T-helper 2 cell treated with Interferon-gamma antibody and Interleukin-4, amounts not matched to agents 5 μg/mL and 100 μg/mL, for 36 hours (primary cell): ENCODE data around the gene ANXA1.

Source experiments
- DNase-seq: peaks from one replicate; pipeline ENCODE4 v3.0.0; 2021; ENCODE audit warnings: low spot score
- H3K27ac Mint-ChIP-seq: one replicate; pipeline ENCODE4 v1.8.0; 2021; ENCODE audit warnings: mild to moderate bottlenecking, mixed read lengths
- H3K27me3 Mint-ChIP-seq: one replicate; pipeline ENCODE4 v1.8.0; 2021; ENCODE audit warnings: low read depth, mixed read lengths
- H3K36me3 Mint-ChIP-seq: one replicate; pipeline ENCODE4 v1.8.0; 2021; ENCODE audit warnings: low read depth, mixed read lengths
- H3K4me1 Mint-ChIP-seq: one replicate; pipeline ENCODE4 v1.8.0; 2021; ENCODE audit warnings: low read depth, mixed read lengths
- H3K4me3 Mint-ChIP-seq: one replicate; pipeline ENCODE4 v1.8.0; 2022; ENCODE audit warnings: mild to moderate bottlenecking, moderate library complexity, mixed read lengths
- H3K9me3 Mint-ChIP-seq: one replicate; pipeline ENCODE4 v1.8.0; 2021; ENCODE audit warnings: mixed read lengths

Gene ANXA1

GRCh38 chr9:73152543-73152844, 829 bp downstream of the ANXA1 start:
- Mint-ChIP-seq H3K36me3 (peaks cover 22% of the 10 kb centered on the region), H3K4me3 (peak overlapping the region; percentile 95), H3K27ac (peak overlapping the region; percentile 90), H3K27me3 (no peaks in the 10 kb centered on the region), H3K4me1 (peaks cover 70% of the 10 kb centered on the region), H3K9me3 (no peaks in the 10 kb centered on the region)
- no peak for DNase-seq

- no peaks in the 10 kb centered on the region for H3K9me3 Mint-ChIP-seq
- H3K27me3 Mint-ChIP-seq: no peaks in the 10 kb centered on the region
- DNase-seq: no peak
- peaks cover 74% of the 10 kb centered on the region for H3K4me1 Mint-ChIP-seq
- H3K27ac Mint-ChIP-seq: peak overlapping the region; percentile 90
- H3K36me3 Mint-ChIP-seq: peaks cover 27% of the 10 kb centered on the region
- H3K4me3 Mint-ChIP-seq: peak overlapping the region; percentile 95
These were observed 1.3 kb downstream of the ANXA1 start for GRCh38 chr9:73152953-73153352.

DNA sequence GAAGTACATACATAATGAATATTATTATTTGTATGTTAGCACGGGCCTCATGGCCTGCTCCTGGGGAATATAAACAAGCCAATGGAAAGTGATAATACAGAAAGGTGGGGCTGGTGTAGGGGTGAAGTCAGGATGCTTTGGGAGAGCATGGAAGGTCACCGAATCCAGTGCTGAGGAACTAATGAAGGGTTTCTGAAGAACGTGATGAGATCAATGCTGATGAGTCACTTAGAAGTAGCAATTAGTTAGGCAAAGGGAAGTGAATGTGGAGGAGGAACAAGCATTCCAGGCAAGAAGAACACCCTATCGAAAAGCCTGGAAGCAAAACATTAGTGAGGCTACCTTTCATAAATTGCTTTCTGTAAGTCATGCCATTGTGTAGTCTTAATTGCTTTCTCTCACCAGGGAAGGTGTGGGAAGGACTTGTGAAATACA, 2.1 kb downstream of the ANXA1 start:
- Mint-ChIP-seq H3K27me3 (no peaks in the 10 kb centered on the region), H3K36me3 (peaks cover 34% of the 10 kb centered on the region), H3K27ac (peak overlapping the region; percentile 90), H3K4me3 (peak overlapping the region; percentile 95), H3K9me3 (no peaks in the 10 kb centered on the region), H3K4me1 (peaks cover 70% of the 10 kb centered on the region)
- DNase-seq: no peak

DNA sequence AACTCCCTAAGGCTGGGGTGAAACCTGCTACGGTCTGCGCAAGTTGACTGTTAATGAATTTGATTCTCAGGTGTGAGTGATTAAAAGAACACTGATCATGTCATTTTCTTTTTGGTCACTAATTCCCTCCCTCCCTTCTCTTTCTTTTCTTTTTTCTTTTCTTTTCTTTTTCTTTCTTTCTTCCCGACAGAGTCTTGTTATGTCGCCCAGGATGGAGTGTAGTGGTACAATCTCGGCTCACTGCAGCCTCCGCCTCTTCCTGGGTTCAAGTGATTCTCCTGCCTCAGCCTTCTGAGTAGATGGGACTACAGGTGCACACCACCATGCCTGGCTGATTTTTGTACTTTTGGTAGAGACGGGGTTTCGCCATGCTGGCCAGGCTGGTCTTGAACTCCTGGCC, 2.6 kb downstream of the ANXA1 start:
- no peak for DNase-seq
- Mint-ChIP-seq H3K4me1 (peaks cover 68% of the 10 kb centered on the region), H3K27me3 (no peaks in the 10 kb centered on the region), H3K27ac (peak overlapping the region; percentile 90), H3K4me3 (peak overlapping the region; percentile 95), H3K9me3 (no peaks in the 10 kb centered on the region), H3K36me3 (peaks cover 39% of the 10 kb centered on the region)

GRCh38 chr9:73154722-73155121, 3.1 kb downstream of the ANXA1 start:
- no peak for DNase-seq
- H3K27ac Mint-ChIP-seq: peak overlapping the region; percentile 90
- peaks cover 65% of the 10 kb centered on the region for H3K4me1 Mint-ChIP-seq
- peak overlapping the region; percentile 95 for H3K4me3 Mint-ChIP-seq
- no peaks in the 10 kb centered on the region for H3K27me3 Mint-ChIP-seq
- no peaks in the 10 kb centered on the region for H3K9me3 Mint-ChIP-seq
- peaks cover 41% of the 10 kb centered on the region for H3K36me3 Mint-ChIP-seq

DNA sequence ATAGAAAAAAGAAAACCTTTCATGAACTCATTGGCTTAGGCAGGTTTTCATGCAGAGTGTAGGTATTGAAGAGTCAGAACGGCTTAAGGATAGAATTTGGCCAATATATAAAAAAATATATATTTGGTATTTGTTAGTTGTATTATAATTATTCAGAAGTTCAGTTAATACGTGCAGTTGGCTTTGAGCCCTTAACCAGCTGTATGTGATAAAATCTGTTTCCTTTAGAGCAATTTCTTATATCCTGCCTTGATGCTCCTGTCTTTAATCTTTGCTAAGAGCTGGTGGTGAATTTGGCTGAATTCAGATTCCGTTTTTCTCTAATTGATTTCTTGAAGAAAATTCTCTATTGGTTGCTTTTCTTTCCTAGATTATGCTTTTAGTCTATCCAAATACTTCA, 3.7 kb downstream of the ANXA1 start:
- Mint-ChIP-seq H3K27me3 (no peaks in the 10 kb centered on the region), H3K36me3 (peaks cover 48% of the 10 kb centered on the region), H3K9me3 (no peaks in the 10 kb centered on the region), H3K27ac (peak overlapping the region; percentile 90), H3K4me3 (peak overlapping the region; percentile 95), H3K4me1 (peaks cover 62% of the 10 kb centered on the region)
- no peak for DNase-seq

DNA sequence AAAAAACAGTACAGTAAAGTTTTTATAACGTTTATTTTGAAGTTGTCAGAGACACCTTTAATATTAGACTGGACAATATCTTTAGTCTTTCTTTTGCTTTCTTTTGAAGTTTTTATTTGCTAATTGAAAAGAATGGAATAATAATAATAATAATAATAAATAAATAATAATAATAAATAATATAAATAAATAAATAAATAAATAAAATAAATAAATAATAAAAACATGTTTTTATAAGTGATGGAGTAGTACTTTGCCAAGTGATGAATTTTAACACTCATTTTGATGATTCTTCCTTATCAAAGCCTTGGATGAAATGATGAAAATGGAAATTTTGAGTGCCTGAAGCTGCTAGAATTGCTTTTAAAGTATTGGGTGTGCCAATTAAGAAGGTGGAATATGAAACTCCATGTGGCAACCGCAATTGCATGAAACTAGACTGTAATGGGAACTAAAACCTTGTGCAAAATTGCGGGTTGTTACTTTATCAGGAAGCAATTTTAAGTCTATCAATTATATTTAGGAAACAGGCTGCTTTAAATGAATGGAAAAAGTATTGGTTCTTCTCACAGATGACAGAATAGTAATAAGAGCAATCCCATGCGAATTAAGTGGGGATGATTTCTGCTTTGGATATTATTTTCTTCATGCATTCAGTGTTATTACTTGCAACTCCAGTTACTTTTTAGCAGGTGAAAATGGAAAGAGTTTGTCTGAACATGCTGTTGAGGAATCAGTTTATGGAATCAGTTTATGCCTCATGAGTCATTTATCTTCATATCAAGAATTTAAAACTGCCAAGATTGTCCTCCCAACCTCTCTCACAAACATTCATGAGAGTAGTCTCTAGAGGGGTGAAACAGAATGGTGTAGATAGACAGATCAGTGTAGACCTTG, 4.6 kb downstream of the ANXA1 start:
- Mint-ChIP-seq H3K4me1 (peaks cover 59% of the 10 kb centered on the region), H3K27ac (peak overlapping the region; percentile 83), H3K36me3 (peaks cover 54% of the 10 kb centered on the region), H3K9me3 (no peaks in the 10 kb centered on the region), H3K4me3 (peak overlapping the region; percentile 79), H3K27me3 (no peaks in the 10 kb centered on the region)
- DNase-seq: no peak

- Mint-ChIP-seq H3K27me3 (no peaks in the 10 kb centered on the region), H3K4me1 (peaks cover 54% of the 10 kb centered on the region), H3K9me3 (no peaks in the 10 kb centered on the region), H3K27ac (peak overlapping the region; percentile 72), H3K36me3 (peaks cover 59% of the 10 kb centered on the region), H3K4me3 (peak overlapping the region; percentile 77)
- no peak for DNase-seq
These were observed 5.2 kb downstream of the ANXA1 start for GRCh38 chr9:73156865-73157187.

DNA sequence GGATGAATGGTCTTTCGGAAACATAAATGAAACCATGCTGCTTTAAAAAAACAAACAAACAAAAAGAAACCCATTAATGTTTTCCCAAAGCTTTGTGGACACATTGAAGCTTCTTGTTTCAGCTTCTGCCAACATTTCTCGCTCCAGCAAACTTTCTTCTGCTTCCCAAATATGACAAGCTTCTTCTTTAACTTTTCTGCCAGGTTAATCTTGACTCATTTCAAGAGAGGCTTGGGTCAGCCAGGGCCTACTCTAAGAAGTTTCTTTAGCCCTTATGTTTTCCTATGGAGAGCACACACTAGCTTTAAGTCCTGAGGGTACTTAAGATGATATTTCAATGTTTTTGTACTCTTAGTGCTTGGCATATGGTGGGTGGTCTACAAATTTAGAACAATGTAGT, 6.1 kb downstream of the ANXA1 start:
- Mint-ChIP-seq H3K4me1 (peaks cover 53% of the 10 kb centered on the region), H3K36me3 (peaks cover 64% of the 10 kb centered on the region), H3K4me3 (peak overlapping the region; percentile 57)

GRCh38 chr9:73158723-73159122, 7.1 kb downstream of the ANXA1 start:
- Mint-ChIP-seq H3K4me3 (no peak overlapping the region), H3K4me1 (peaks cover 51% of the 10 kb centered on the region), H3K27me3 (no peaks in the 10 kb centered on the region), H3K9me3 (no peaks in the 10 kb centered on the region), H3K27ac (no peak overlapping the region), H3K36me3 (peaks cover 70% of the 10 kb centered on the region)
- no peak for DNase-seq

More for the DNA sequence above, 6.1 kb downstream of the ANXA1 start:
- Mint-ChIP-seq H3K27me3 (no peaks in the 10 kb centered on the region), H3K27ac (peak overlapping the region; percentile 42), H3K9me3 (no peaks in the 10 kb centered on the region)
- DNase-seq: no peak

- no peaks in the 10 kb centered on the region for H3K27me3 Mint-ChIP-seq
- no peaks in the 10 kb centered on the region for H3K9me3 Mint-ChIP-seq
- H3K36me3 Mint-ChIP-seq: peaks cover 75% of the 10 kb centered on the region
- DNase-seq: no peak
- peaks cover 33% of the 10 kb centered on the region for H3K4me1 Mint-ChIP-seq
- no peak overlapping the region for H3K27ac Mint-ChIP-seq
- no peak overlapping the region for H3K4me3 Mint-ChIP-seq
These were observed 9.2 kb downstream of the ANXA1 start for GRCh38 chr9:73160868-73161267.

DNA sequence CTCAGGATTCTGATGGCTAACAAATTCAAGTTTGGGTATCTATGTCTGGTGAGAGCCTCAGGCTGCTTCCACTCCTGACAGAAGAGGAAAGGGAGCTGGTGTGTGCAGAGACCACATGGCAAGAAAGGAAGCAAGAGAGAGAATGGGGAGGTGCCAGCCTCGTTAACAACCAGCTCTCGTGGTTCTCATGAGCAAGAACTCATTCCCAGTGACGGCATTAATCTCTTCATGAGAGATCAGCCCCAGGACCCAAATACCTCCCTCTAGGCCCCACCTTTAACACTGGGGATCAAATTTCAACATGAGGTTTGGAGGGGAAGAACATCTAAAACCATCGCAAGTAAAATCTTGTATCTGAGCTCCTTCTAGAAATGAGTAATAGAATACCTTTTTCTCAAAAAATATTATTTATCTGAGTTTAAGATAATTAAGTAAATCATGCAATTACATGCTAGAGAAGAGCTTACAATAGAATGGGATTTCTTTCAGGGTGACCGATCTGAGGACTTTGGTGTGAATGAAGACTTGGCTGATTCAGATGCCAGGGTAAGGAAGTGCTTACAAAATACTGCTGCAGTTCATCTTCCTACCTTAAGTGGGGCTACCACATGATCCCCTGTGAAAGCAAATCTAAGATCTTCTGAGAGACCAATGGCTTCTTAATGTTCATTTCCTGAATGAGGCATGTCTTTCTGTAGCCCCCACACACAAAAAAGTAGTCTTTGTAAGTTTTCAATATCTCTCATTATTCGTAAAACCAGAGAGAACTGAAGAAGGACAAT, 11.5 kb downstream of the ANXA1 start:
- Mint-ChIP-seq H3K27ac (peak overlapping the region; percentile 57), H3K9me3 (no peaks in the 10 kb centered on the region), H3K36me3 (peaks cover 83% of the 10 kb centered on the region), H3K4me3 (no peak overlapping the region), H3K4me1 (peaks cover 19% of the 10 kb centered on the region), H3K27me3 (no peaks in the 10 kb centered on the region)
- no peak for DNase-seq

- no peak overlapping the region for H3K27ac Mint-ChIP-seq
- DNase-seq: no peak
- peaks cover 68% of the 10 kb centered on the region for H3K36me3 Mint-ChIP-seq
- H3K4me3 Mint-ChIP-seq: no peak overlapping the region
- H3K27me3 Mint-ChIP-seq: no peaks in the 10 kb centered on the region
- peaks cover 10% of the 10 kb centered on the region for H3K4me1 Mint-ChIP-seq
- no peaks in the 10 kb centered on the region for H3K9me3 Mint-ChIP-seq
These were observed 14.2 kb downstream of the ANXA1 start for GRCh38 chr9:73165911-73166310.

GRCh38 chr9:73166468-73166867, 14.8 kb downstream of the ANXA1 start:
- Mint-ChIP-seq H3K27ac (no peak overlapping the region), H3K4me1 (peaks cover 10% of the 10 kb centered on the region), H3K36me3 (peaks cover 69% of the 10 kb centered on the region), H3K27me3 (no peaks in the 10 kb centered on the region), H3K4me3 (no peak overlapping the region), H3K9me3 (no peaks in the 10 kb centered on the region)
- no peak for DNase-seq
